HG02610 (cell line): ENCODE measurements around the gene PLXNA4.

Experiments
- ATAC-seq: cut with Tn5 transposase; IDR thresholded peaks from one replicate; pipeline ENCODE4 v1.9.1; 2021; ENCODE audit warnings: mild to moderate bottlenecking, moderate library complexity; ENCODE audit not compliant: unreplicated experiment

The PLXNA4 gene

DNA sequence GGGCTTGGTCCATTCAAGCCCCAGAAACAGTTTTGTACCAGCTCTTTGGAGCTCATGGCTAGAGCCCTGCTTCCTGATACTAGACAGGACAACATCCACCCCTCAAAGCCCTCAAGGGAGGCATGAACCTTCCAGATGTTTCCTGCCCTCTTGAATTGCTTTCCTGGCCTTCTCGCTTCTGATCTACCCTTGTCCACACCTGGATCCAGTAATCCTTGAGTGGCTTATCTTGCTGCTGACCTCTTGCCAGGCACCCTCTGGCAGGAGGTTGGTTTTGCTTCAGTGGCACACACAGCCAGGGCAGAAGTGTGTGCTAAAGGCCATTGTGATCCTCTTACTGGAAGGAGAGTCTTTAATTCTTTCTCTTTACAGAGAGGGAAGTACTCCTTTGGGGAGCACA lies 495.8 kb downstream of the PLXNA4 start:
- ATAC-seq = no peak

DNA sequence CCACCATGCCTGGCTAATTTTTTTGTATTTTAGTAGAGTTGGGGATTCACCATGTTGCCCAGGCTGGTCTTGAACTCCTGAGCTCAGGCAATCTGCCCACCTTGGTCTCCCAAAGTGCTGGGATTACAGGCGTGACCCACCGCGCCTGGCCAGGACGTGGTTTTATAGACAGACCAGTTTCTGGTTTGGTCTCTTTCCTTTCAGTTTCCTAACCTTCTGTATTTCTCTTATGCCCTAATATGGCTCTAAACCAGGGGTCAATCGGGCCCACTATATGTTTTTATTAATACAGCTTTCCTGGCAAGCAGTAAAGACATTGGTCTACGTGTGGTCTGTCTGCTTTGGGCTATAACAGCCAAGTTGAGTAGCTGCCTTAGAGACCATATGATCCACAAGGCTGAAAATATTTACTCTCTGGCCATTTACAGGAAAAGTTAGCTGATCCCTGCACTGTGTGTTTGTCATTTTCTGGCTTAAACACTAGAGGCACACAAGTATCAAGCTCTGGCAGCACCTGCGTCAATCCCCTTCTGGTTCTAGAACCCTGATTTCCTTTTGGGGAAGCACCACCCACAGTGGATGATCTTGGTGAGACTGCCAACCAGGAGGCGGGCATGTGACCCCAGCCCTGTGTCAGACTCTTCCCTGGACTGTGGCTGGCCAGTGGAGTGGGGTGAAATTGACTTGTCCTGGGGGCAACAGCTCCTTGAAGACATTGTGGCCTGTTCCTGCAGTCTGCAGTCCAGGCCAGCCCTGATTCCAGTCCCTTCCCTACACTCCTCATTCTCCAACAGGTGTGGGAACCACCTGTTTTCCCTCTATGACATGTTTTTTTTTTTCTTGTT lies 497.2 kb downstream of the PLXNA4 start:
- no peak for ATAC-seq

DNA sequence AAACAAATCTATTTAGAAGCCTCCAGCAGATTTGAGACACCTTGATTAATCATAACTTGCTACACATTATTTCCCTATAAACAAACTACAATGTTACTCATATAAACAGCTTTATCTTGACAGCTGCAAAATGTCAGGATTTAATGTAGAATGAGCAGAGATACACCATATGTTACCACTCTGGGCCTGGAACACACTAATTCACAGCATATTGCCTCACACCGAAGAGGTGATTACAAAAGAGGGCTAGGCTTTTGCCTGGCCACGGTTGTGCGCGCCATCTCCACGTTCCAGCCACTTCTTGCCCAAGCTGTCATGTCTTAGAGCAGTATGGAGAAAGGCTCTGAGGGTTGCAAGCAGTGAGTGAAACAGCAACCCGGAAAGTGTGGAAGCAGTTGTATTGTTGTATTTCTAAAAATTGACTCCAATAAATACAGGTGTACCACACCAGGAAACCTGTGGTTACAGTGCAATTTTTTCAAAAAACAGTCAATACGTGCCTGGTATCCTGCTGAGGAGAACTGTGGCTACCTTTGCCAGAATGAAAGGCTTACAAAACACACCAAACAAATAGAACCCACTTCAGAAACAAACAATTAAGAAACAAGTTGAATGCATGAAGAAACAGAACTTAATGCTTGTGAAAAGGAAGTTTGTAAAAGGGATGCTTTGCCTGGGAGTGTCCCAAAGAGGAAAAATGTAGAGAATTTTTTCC lies 498.1 kb downstream of the PLXNA4 start:
- no peak for ATAC-seq

DNA sequence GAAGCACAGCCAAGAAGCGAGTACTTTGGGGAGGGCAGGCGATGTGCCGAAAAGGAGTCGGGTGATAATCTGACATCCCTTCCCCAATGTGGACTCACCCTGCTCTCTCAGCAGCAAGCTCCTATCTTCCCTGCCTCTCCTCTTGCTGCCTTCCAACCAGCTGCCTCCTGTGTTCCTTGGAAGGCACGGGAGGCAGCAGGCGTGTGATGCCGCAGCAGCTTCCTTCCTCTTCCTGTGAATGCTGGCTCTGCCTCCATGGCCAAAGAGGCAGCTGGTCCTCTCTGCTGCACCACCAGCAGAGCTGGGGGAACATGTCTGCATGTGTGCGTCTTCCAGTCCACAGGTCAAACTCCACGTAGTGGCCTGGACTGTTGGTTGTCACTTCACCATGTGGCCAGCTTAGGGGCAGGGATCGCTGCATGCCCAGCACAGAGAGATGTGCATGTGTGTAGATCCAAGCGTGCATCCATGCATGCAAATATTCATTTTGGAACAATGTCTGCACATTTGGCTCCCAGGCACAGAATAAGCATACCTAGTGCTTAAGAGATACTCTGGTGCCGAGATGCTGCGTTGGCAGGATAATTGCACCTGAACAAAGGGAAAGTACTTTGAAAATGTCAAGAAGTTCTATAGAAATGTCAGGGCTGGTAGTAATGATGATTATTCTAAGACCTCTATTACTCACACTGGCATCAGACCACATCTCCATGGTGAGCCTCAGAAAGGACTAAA lies 499.8 kb downstream of the PLXNA4 start:
- ATAC-seq = no peak

DNA sequence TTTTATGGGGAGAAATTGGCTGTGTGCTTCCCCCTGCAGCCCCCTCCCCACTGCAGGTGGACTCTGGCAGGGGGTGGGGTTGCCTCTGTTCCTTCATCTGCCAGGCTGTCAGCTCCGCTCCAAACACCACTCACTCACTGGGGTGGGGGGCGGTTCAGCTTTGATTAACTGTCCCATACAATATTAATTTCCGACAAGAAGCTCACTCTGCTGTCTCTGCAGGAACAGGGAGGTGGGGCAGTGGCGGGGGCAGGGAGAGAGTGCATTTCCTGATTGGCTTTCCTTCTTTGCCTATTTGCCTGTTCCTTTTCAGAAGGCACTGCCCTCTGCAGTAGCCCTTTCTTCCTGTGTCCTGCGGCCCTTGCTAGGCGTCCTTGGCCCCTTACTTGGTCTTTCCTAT lies 500.8 kb downstream of the PLXNA4 start:
- no peak for ATAC-seq

DNA sequence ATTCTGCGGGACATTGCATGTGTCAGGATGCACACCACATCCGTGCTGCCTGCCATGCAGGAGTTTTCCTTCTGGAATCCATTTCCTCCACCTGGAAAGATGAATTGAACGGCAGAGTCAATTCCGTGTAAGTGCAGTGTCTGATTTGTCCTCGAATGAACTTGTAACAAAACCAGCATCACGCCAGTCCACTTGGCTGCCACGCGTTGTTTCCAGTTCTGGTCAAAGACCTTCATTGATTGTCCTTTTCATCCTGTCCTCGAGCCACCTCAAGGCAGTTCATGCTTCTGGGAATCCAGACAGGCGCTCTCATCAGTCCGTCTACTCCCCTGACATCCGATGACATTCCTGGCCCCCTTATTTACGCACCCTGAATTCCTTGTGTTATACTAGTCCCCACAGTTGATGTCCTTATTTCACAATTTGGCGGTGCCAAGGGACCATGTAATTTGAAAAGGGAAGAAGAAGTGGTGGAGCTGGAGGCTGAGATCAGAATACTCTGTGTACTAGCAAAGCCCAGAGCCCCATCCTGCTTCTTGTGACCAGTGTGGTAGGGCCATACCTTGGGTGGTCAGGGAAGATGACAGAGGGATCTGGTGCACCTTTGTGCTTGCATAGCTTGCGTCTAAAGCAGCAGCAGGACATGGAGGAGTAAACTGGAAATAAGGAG lies 502.2 kb downstream of the PLXNA4 start:
- ATAC-seq = no peak
